Natural killer cell (primary cell): ENCODE measurements around the gene ASCC3. TPM values are rescaled to one million over a fixed set of nuclear protein-coding genes. Genes with fewer than 3 reads are reported as not detected.

ENCODE experiments used
- ATAC-seq, 3 donors: fragments of 150-1000 bp in 2 of 3; fragments of 200-7000 bp in 1 of 3; cut with Tn5 transposase; 1 replicate in 1 of 3; 2 replicates in 2 of 3; pipeline ENCODE4 v1.10.0; 2021; ENCODE audit warnings: mild to moderate bottlenecking in 2 of 3, moderate library complexity in 2 of 3
- DNase-seq, 2 donors: peaks; one replicate each; pipeline versions ENCODE4 v3.0.0 to v3.0.0-alpha.2; 2013 to 2021; ENCODE audit warnings: mixed read lengths in 1 of 2
- H3K27ac ChIP-seq: one replicate; pipeline ENCODE4 v1.5.1; 2013; ENCODE audit warnings: mild to moderate bottlenecking, low read length
- H3K27me3 ChIP-seq: one replicate; pipeline ENCODE4 v1.6.1; 2013; ENCODE audit warnings: low read length; ENCODE audit not compliant: control insufficient read depth, insufficient read depth
- H3K36me3 ChIP-seq: one replicate; pipeline ENCODE4 v1.6.1; 2013; ENCODE audit warnings: low read length; ENCODE audit not compliant: control insufficient read depth, insufficient read depth
- H3K4me1 ChIP-seq: one replicate; pipeline ENCODE4 v1.6.1; 2013; ENCODE audit warnings: low read length; ENCODE audit not compliant: control insufficient read depth, insufficient read depth
- H3K4me3 ChIP-seq: one replicate; pipeline ENCODE4 v1.5.1; 2013; ENCODE audit warnings: low read length
- H3K9me3 ChIP-seq: one replicate; pipeline ENCODE4 v1.6.1; 2013; ENCODE audit warnings: low read length; ENCODE audit not compliant: control insufficient read depth, insufficient read depth
- H3K27ac Mint-ChIP-seq, 2 donors: one replicate each; pipeline ENCODE4 v1.8.0; 2022; ENCODE audit warnings: mild to moderate bottlenecking in 2 of 2, mixed read lengths in 2 of 2, moderate library complexity in 1 of 2
- H3K27me3 Mint-ChIP-seq, 2 donors: one replicate each; pipeline ENCODE4 v1.8.0; 2022; ENCODE audit warnings: low read depth in 2 of 2, mixed read lengths in 2 of 2
- H3K36me3 Mint-ChIP-seq: one replicate; pipeline ENCODE4 v1.8.0; 2022; ENCODE audit warnings: mixed read lengths
- H3K4me1 Mint-ChIP-seq, 2 donors: one replicate each; pipeline ENCODE4 v1.8.0; 2022; ENCODE audit warnings: mixed read lengths in 2 of 2
- H3K4me3 Mint-ChIP-seq: one replicate; pipeline ENCODE4 v1.8.0; 2022; ENCODE audit warnings: mild to moderate bottlenecking, moderate library complexity, mixed read lengths
- H3K9me3 Mint-ChIP-seq, 2 donors: one replicate each; pipeline ENCODE4 v1.8.0; 2022; ENCODE audit warnings: mixed read lengths in 2 of 2
- WGBS: methylation state at CpG from one replicate; pipeline ENCODE4 v1.1.7; 2013; ENCODE audit warnings: missing lambda C conversion rate; ENCODE audit not compliant: insufficient coverage; 5-methylcytosine and 5-hydroxymethylcytosine counted together
- intact Hi-C: fragments of 100-400 bp; cut with micrococcal nuclease; formaldehyde crosslinking; loops from one replicate; pipeline ENCODE4 v1.14.2; 2022
- total RNA-seq, 4 donors: library from RNA; stranded (reverse); fragments of 120-200 nt in 1 of 4; gene quantifications; one replicate each; pipeline versions ENCODE4 v1.2.3 to v1.2.4, GENCODE V29; 2013 to 2022
- TF ChIP-seq, protein P1 (sequence below): fragments of 200-600 bp; IDR thresholded peaks from one replicate; pipeline ENCODE4 v1.8.0; 2022; ENCODE audit warnings: antibody characterized with exemption

ASCC3 gene
- total RNA-seq, 3 donors from 2014 or later (not counting 1 experiment from before 2014, with no cell fraction given): 42.3 to 50.0 (median 44.1) TPM

DNA sequence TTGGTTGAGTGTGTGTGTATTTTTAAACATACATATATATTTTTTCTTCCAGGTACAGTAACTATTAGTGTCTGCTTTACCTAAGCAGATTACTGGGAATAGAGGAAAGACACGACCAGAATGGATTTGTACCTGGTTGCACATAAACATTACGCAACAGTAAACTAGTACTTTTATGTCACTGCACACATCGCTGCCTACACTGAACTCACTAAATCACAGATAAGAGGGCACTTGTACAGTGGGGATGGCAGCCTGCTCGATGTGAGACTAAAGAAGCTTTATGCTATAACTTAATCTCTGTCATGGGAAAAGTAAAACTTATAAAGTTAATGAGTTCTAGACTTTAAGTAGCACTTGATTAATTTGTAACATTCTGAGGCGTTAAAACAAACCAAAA lies 326.9 kb downstream of the ASCC3 start:
- H3K27ac Mint-ChIP-seq: no peak overlapping the region
- H3K36me3 Mint-ChIP-seq: no peaks in the 10 kb centered on the region
- TF ChIP-seq, protein P1, sequence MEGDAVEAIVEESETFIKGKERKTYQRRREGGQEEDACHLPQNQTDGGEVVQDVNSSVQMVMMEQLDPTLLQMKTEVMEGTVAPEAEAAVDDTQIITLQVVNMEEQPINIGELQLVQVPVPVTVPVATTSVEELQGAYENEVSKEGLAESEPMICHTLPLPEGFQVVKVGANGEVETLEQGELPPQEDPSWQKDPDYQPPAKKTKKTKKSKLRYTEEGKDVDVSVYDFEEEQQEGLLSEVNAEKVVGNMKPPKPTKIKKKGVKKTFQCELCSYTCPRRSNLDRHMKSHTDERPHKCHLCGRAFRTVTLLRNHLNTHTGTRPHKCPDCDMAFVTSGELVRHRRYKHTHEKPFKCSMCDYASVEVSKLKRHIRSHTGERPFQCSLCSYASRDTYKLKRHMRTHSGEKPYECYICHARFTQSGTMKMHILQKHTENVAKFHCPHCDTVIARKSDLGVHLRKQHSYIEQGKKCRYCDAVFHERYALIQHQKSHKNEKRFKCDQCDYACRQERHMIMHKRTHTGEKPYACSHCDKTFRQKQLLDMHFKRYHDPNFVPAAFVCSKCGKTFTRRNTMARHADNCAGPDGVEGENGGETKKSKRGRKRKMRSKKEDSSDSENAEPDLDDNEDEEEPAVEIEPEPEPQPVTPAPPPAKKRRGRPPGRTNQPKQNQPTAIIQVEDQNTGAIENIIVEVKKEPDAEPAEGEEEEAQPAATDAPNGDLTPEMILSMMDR: no peak
- no peak for ATAC-seq
- Histone ChIP-seq H3K9me3 (no peaks in the 10 kb centered on the region), H3K27me3 (no peaks in the 10 kb centered on the region), H3K36me3 (no peaks in the 10 kb centered on the region), H3K4me3 (no peak overlapping the region), H3K4me1 (no peaks in the 10 kb centered on the region), H3K27ac (no peak overlapping the region)
- peaks cover 9 to 10% of the 10 kb centered on the region in 2 donors for H3K4me1 Mint-ChIP-seq
- WGBS: 80% methylated on average over 4 of the region's 5 CpGs
- H3K9me3 Mint-ChIP-seq: no peaks in the 10 kb centered on the region
- no peak for DNase-seq
- intact Hi-C loops: no loop called here
- no peak overlapping the region for H3K4me3 Mint-ChIP-seq
- H3K27me3 Mint-ChIP-seq: no peaks in the 10 kb centered on the region

DNA sequence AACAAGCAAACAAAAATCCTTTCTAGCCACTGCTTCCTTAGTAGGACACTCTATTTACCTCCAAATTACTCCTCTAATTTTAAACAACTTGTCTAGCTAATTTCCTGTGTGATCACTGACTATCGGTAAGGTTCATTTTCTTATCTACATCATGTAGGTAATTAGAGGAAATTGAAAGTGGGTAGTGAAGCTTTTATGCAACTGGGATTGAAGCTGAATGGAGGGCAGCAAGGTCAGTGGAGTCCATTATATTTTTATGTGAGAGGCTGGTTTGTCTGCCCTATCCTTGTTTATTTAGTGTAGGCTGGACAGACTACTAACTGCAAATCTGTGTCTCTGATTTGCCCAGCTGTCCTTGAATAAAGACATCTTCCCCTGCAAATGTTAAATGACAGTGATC lies 327.9 kb downstream of the ASCC3 start:
- ATAC-seq: no peak
- no peak overlapping the region for H3K27ac ChIP-seq
- Mint-ChIP-seq H3K27me3 (no peaks in the 10 kb centered on the region), H3K4me1 (peaks cover 9 to 10% of the 10 kb centered on the region in 2 donors), H3K36me3 (no peaks in the 10 kb centered on the region), H3K9me3 (no peaks in the 10 kb centered on the region), H3K27ac (no peak overlapping the region), H3K4me3 (no peak overlapping the region)
- intact Hi-C loops: no loop called here
- no peaks in the 10 kb centered on the region for H3K9me3 ChIP-seq
- no peak for DNase-seq
- H3K4me3 ChIP-seq: no peak overlapping the region
- no CpG with 5 or more reads among the region's 1 CpG for WGBS
- H3K36me3 ChIP-seq: no peaks in the 10 kb centered on the region
- TF ChIP-seq, protein P1: no peak
- H3K4me1 ChIP-seq: no peaks in the 10 kb centered on the region
- no peaks in the 10 kb centered on the region for H3K27me3 ChIP-seq

DNA sequence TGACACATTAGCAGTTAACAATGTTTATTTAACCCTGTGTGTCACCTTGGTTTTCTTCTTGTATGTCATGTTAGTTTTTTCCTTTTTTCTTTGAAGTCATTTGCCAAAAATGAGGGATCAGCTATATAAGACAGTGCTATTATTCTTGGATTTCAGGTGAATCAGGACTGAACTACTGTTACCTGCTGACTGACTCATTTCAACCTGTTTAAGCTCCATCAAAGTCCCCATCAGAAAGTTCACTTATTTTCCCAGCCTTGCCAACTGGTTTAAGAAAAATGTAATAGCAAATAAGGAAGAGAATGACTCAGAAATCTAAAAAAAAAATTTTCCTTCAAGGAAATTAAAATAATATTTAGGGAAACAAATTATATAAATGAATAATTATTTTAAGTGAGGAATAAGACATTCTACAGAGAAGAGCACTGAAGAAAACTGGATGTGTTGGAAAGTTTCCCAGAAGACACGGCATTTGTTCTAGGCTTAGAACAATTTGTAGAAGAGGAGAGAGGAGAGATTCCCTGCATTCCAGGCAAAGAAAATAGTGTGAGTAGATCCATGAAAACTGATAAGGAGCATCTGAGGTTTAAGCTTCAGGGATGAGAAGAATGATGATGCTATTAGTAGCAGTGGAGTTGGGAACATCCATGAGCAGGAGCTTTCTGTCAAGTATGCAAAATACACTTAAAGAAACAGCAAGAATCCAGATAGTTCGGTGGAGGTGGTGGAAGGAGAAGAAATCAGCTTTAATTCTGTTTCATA lies 331.5 kb downstream of the ASCC3 start:
- H3K27me3 ChIP-seq: no peaks in the 10 kb centered on the region
- H3K4me1 Mint-ChIP-seq: peaks cover 9 to 10% of the 10 kb centered on the region in 2 donors
- 100% methylated on average over 1 of the region's 2 CpGs for WGBS
- TF ChIP-seq, protein P1: no peak
- H3K4me3 Mint-ChIP-seq: no peak overlapping the region
- H3K9me3 Mint-ChIP-seq: no peaks in the 10 kb centered on the region
- no peak overlapping the region for H3K27ac ChIP-seq
- H3K9me3 ChIP-seq: no peaks in the 10 kb centered on the region
- no peak overlapping the region for H3K27ac Mint-ChIP-seq
- H3K36me3 ChIP-seq: no peaks in the 10 kb centered on the region
- intact Hi-C loops: no loop called here
- no peak overlapping the region for H3K4me3 ChIP-seq
- no peaks in the 10 kb centered on the region for H3K27me3 Mint-ChIP-seq
- ATAC-seq: no peak
- no peaks in the 10 kb centered on the region for H3K36me3 Mint-ChIP-seq
- DNase-seq: no peak
- no peaks in the 10 kb centered on the region for H3K4me1 ChIP-seq

DNA sequence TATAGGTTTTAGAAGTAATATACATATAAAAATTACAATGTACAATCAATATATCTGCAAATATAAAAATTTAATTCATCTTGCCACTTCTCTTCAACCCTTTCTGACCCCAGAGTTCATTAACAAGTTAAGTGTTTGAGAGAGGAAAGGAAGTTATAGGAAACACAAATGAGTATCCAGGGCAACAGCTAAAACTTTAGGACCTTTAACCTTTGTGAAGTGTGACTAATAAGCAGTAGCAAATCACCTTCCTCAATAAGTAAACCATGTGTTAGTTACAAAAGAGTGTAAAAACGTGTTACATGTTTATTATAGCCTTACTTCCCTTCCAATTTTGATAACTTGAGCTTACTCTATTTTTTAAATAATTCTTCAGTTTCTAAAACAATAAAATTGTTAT lies 343.0 kb downstream of the ASCC3 start:
- no peaks in the 10 kb centered on the region for H3K9me3 ChIP-seq
- H3K27ac Mint-ChIP-seq: no peak overlapping the region
- peaks cover 30% of the 10 kb centered on the region for H3K36me3 Mint-ChIP-seq
- H3K4me1 ChIP-seq: no peaks in the 10 kb centered on the region
- H3K27me3 Mint-ChIP-seq: no peaks in the 10 kb centered on the region
- no peaks in the 10 kb centered on the region for H3K27me3 ChIP-seq
- H3K4me3 ChIP-seq: no peak overlapping the region
- H3K36me3 ChIP-seq: peaks cover 11% of the 10 kb centered on the region
- H3K4me1 Mint-ChIP-seq: peaks cover 0 to 18% of the 10 kb centered on the region in 2 donors
- ATAC-seq (no peak), DNase-seq (no peak)
- WGBS: no CpG with 5 or more reads among the region's 1 CpG
- TF ChIP-seq, protein P1: no peak
- peaks cover 0 to 2% of the 10 kb centered on the region in 2 donors for H3K9me3 Mint-ChIP-seq
- no peak overlapping the region for H3K4me3 Mint-ChIP-seq
- intact Hi-C loops: no loop called here
- no peak overlapping the region for H3K27ac ChIP-seq
